HG02884 (cell line): ENCODE data around the gene CELSR1.

Experiments
- ATAC-seq: cut with Tn5 transposase; IDR thresholded peaks from one replicate; pipeline ENCODE4 v1.9.1; 2021; ENCODE audit warnings: mild to moderate bottlenecking, moderate library complexity; ENCODE audit not compliant: unreplicated experiment

Gene CELSR1

GRCh38 chr22:46535876-46536536, 1.4 kb downstream of the CELSR1 start:
- ATAC-seq: no peak

GRCh38 chr22:46534901-46535630, 2.4 kb downstream of the CELSR1 start:
- ATAC-seq: no peak

GRCh38 chr22:46534177-46534776, 3.1 kb downstream of the CELSR1 start:
- ATAC-seq: no peak

- no peak for ATAC-seq
These were observed 4.2 kb downstream of the CELSR1 start for GRCh38 chr22:46533070-46533833.

- ATAC-seq: no peak
These were observed 5.0 kb downstream of the CELSR1 start for GRCh38 chr22:46532416-46532815.

- ATAC-seq: no peak
These were observed 5.7 kb downstream of the CELSR1 start for GRCh38 chr22:46531581-46532175.

GRCh38 chr22:46528121-46528610, 9.3 kb downstream of the CELSR1 start:
- ATAC-seq: no peak

- ATAC-seq: no peak
These were observed 11.1 kb downstream of the CELSR1 start for GRCh38 chr22:46526244-46526839.

GRCh38 chr22:46525389-46526243, 11.8 kb downstream of the CELSR1 start:
- ATAC-seq: no peak

- no peak for ATAC-seq
These were observed 13.1 kb downstream of the CELSR1 start for GRCh38 chr22:46524203-46524740.

- ATAC-seq: no peak
These were observed 14.6 kb downstream of the CELSR1 start for GRCh38 chr22:46522797-46523196.

- ATAC-seq: no peak
These were observed 15.4 kb downstream of the CELSR1 start for GRCh38 chr22:46521994-46522393.

GRCh38 chr22:46520880-46521279, 16.5 kb downstream of the CELSR1 start:
- ATAC-seq: no peak

- ATAC-seq: no peak
These were observed 18.0 kb downstream of the CELSR1 start for GRCh38 chr22:46519377-46519776.

GRCh38 chr22:46518542-46519325, 18.7 kb downstream of the CELSR1 start:
- ATAC-seq: no peak

- ATAC-seq: no peak
These were observed 19.4 kb downstream of the CELSR1 start for GRCh38 chr22:46518038-46518437.

GRCh38 chr22:46517255-46517761, 20.1 kb downstream of the CELSR1 start:
- ATAC-seq: no peak

- no peak for ATAC-seq
These were observed 20.8 kb downstream of the CELSR1 start for GRCh38 chr22:46516638-46517037.
